GM23248 (cell line): ENCODE results near the gene MGAT5.

Source experiments
- EZH2 ChIP-seq: fragments of 200-600 bp; sonication (generic); IDR thresholded peaks from 2 replicates; pipeline ENCODE4 v1.6.1; 2018; ENCODE audit warnings: antibody characterized with exemption, mild to moderate bottlenecking; ENCODE audit not compliant: insufficient read depth, poor library complexity, severe bottlenecking
- EZH2phosphoT487 ChIP-seq: fragments of 200-600 bp; sonication (generic); IDR thresholded peaks from 2 replicates; pipeline ENCODE4 v1.6.1; 2018; ENCODE audit warnings: antibody characterized with exemption, moderate library complexity, mild to moderate bottlenecking, low read depth; ENCODE audit not compliant: insufficient read depth

DNA sequence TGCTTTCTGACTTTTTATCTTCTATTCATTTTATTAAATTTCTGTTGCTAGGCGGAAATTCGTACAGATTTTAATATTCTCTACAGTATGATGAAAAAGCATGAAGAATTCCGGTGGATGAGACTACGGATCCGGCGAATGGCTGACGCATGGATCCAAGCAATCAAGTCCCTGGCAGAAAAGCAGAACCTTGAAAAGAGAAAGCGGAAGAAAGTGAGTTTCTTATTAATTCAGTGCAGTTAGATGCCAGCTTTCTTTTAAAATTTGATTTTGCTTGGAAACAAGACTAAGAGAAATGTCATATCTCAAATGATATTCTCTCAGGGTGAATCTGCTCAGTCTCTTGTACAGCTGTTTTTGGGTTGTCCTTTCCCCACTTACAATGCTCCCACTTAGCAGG is 84.3 kb downstream of the MGAT5 start:
- TF ChIP-seq EZH2: no peak
- no peak for TF ChIP-seq EZH2phosphoT487
